Neural cell (in vitro differentiated cells): ENCODE results near the gene EXOC4. TPM values are rescaled to one million over a fixed set of nuclear protein-coding genes. Genes with fewer than 3 reads are reported as not detected.

Experiments
- H2AFZ ChIP-seq: fragments of 200-600, 300-800 bp; sonication (generic), shearing (Covaris generic); 2 replicates; pipeline ENCODE4 v1.6.0; 2014; ENCODE audit warnings: low read depth, mild to moderate bottlenecking, antibody characterized with exemption, low read length, moderate library complexity
- H3F3A ChIP-seq: fragments of 200-600 bp; shearing (Covaris generic); 2 replicates; pipeline ENCODE4 v1.6.1; 2016; ENCODE audit warnings: mild to moderate bottlenecking, moderate library complexity, mixed read lengths, antibody characterized with exemption, low read length; ENCODE audit not compliant: insufficient read depth, poor library complexity, severe bottlenecking
- H3K27ac ChIP-seq: fragments of 200-600, 300-800 bp; sonication (generic), shearing (Covaris generic); 2 replicates; pipeline ENCODE4 v1.5.1; 2014; ENCODE audit warnings: mild to moderate bottlenecking, low read length, moderate library complexity
- H3K27me3 ChIP-seq: fragments of 300-800, 200-600 bp; sonication (generic), shearing (Covaris generic); 2 replicates; pipeline ENCODE4 v1.6.0; 2014; ENCODE audit warnings: mild to moderate bottlenecking, low read depth, low read length, moderate library complexity; ENCODE audit not compliant: insufficient read depth
- H3K36me3 ChIP-seq: fragments of 300-800, 200-600 bp; sonication (generic), shearing (Covaris generic); 2 replicates; pipeline ENCODE4 v1.5.1; 2014; ENCODE audit warnings: mild to moderate bottlenecking, antibody characterized with exemption, low read length, moderate library complexity; ENCODE audit not compliant: insufficient read depth
- H3K4me2 ChIP-seq: fragments of 300-800, 200-600 bp; sonication (generic), shearing (Covaris generic); 2 replicates; pipeline ENCODE4 v1.6.0; 2014; ENCODE audit warnings: mild to moderate bottlenecking, low read length
- H3K4me3 ChIP-seq: fragments of 300-800, 200-600 bp; sonication (generic), shearing (Covaris generic); 2 replicates; pipeline ENCODE4 v1.5.1; 2014; ENCODE audit warnings: mild to moderate bottlenecking, low read length, moderate library complexity
- H3K79me2 ChIP-seq: fragments of 200-600 bp; shearing (Covaris generic); replicated peaks from 2 replicates; pipeline ENCODE4 v1.6.0; 2014; ENCODE audit warnings: mild to moderate bottlenecking, low read length, moderate library complexity; ENCODE audit not compliant: insufficient read depth
- H3K9ac ChIP-seq: fragments of 300-800, 200-600 bp; sonication (generic), shearing (Covaris generic); 2 replicates; pipeline ENCODE4 v1.6.1; 2016; ENCODE audit warnings: mild to moderate bottlenecking, low read length, mixed read lengths
- H3K9me2 ChIP-seq: fragments of 200-600 bp; shearing (Covaris generic); 2 replicates; pipeline ENCODE4 v1.6.1; 2016; ENCODE audit warnings: mild to moderate bottlenecking, low read length, mixed read lengths; ENCODE audit not compliant: insufficient read depth
- H3K9me3 ChIP-seq: fragments of 200-600, 300-800 bp; sonication (generic), shearing (Covaris generic); 2 replicates; pipeline ENCODE4 v1.6.1; 2016; ENCODE audit warnings: mild to moderate bottlenecking, mixed run types, low read length, moderate library complexity, mixed read lengths
- H4K20me1 ChIP-seq: fragments of 200-600 bp; shearing (Covaris generic); 2 replicates; pipeline ENCODE4 v1.6.1; 2016; ENCODE audit warnings: mild to moderate bottlenecking, mixed run types; ENCODE audit not compliant: insufficient read depth
- CTCF ChIP-seq: fragments of 450-650 bp; IDR thresholded peaks from 2 replicates; pipeline ENCODE4 v1.5.1; 2014; ENCODE audit warnings: antibody characterized with exemption, mild to moderate bottlenecking, moderate library complexity; ENCODE audit not compliant: poor library complexity, severe bottlenecking
- EP300 ChIP-seq: fragments of 450-650 bp; conservative IDR thresholded peaks from 2 replicates; pipeline ENCODE4 v1.6.1; 2014; ENCODE audit warnings: antibody characterized with exemption, mild to moderate bottlenecking, moderate library complexity; ENCODE audit not compliant: poor library complexity, severe bottlenecking
- EZH2 ChIP-seq: fragments of 200-600, 300-800 bp; shearing (Covaris generic), sonication (generic); IDR thresholded peaks from 2 replicates; pipeline ENCODE4 v1.6.1; 2014; ENCODE audit warnings: antibody characterized with exemption, low read length, borderline replicate concordance, mild to moderate bottlenecking; ENCODE audit not compliant: insufficient read depth, poor library complexity, severe bottlenecking
- MXI1 ChIP-seq: fragments of 450-650 bp; conservative IDR thresholded peaks from 2 replicates; pipeline ENCODE4 v1.6.1; 2014; ENCODE audit warnings: antibody characterized with exemption, mild to moderate bottlenecking; ENCODE audit not compliant: poor library complexity, severe bottlenecking
- POLR2AphosphoS5 ChIP-seq: IDR thresholded peaks from 2 replicates; pipeline ENCODE4 v1.6.1; 2012
- RAD21 ChIP-seq: fragments of 450-650 bp; conservative IDR thresholded peaks from 2 replicates; pipeline ENCODE4 v1.6.1; 2014; ENCODE audit warnings: antibody characterized with exemption, mild to moderate bottlenecking, moderate library complexity
- REST ChIP-seq: IDR thresholded peaks from 2 replicates; pipeline ENCODE4 v1.6.1; 2012; ENCODE audit warnings: borderline replicate concordance
- SMC3 ChIP-seq: fragments of 450-650 bp; conservative IDR thresholded peaks from 2 replicates; pipeline ENCODE4 v1.6.1; 2014; ENCODE audit warnings: antibody characterized with exemption, mild to moderate bottlenecking, moderate library complexity; ENCODE audit not compliant: poor library complexity
- TAF1 ChIP-seq: IDR thresholded peaks from 2 replicates; pipeline ENCODE4 v1.6.1; 2012; ENCODE audit warnings: low read depth
- polyA plus RNA-seq: library from polyadenylated mRNA; depleted of rRNA; stranded (reverse); fragments of >200 nt; gene quantifications from 2 replicates; pipeline ENCODE4 v1.2.3, GENCODE V29; 2014

The EXOC4 gene
- polyA plus RNA-seq, 1 donor from 2014 or later, result 36.5 TPM

GRCh38 chr7:133668296-133669060 lies 415.6 kb downstream of the EXOC4 start:
- H3K79me2 ChIP-seq, result no peaks in the 10 kb centered on the region
- no peaks in the 10 kb centered on the region for H3K36me3 ChIP-seq
- H3K4me3 ChIP-seq, result no peak overlapping the region

GRCh38 chr7:133669061-133669455 lies 416.2 kb downstream of the EXOC4 start:
- no peaks in the 10 kb centered on the region for H3K79me2 ChIP-seq
- no peak overlapping the region for H3K4me2 ChIP-seq
- H3K9me2 ChIP-seq, result no peaks in the 10 kb centered on the region
- no peaks in the 10 kb centered on the region for H3K36me3 ChIP-seq
- no peak overlapping the region for H3K4me3 ChIP-seq
- no peaks in the 10 kb centered on the region for H3F3A ChIP-seq
- H3K27ac ChIP-seq, result no peak overlapping the region
- H4K20me1 ChIP-seq, result no peaks in the 10 kb centered on the region
- no peaks in the 10 kb centered on the region for H3K9me3 ChIP-seq
- H2AFZ ChIP-seq, result no peak overlapping the region
- no peak overlapping the region for H3K9ac ChIP-seq
- no peaks in the 10 kb centered on the region for H3K27me3 ChIP-seq
- TF ChIP-seq TAF1, result no peak
- no peak for TF ChIP-seq POLR2AphosphoS5

More at GRCh38 chr7:133668296-133669060, 415.6 kb downstream of the EXOC4 start:
- Histone ChIP-seq H3K27me3 (no peaks in the 10 kb centered on the region), H3K9me3 (no peaks in the 10 kb centered on the region), H3F3A (no peaks in the 10 kb centered on the region), H3K4me2 (no peak overlapping the region), H3K9ac (no peak overlapping the region), H3K27ac (no peak overlapping the region), H3K9me2 (no peaks in the 10 kb centered on the region), H4K20me1 (no peaks in the 10 kb centered on the region), H2AFZ (no peak overlapping the region)
- no peak for TF ChIP-seq SMC3
- no peak for TF ChIP-seq MXI1
- TF ChIP-seq RAD21, result no peak
- TF ChIP-seq EZH2, result no peak
- TF ChIP-seq TAF1, result no peak
- TF ChIP-seq REST, result no peak
- no peak for TF ChIP-seq POLR2AphosphoS5
- no peak for TF ChIP-seq EP300
- no peak for TF ChIP-seq CTCF
